NB4 (cell line): ENCODE measurements around the gene TSEN54.

Experiments
- DNase-seq: peaks from one replicate; pipeline ENCODE4 v3.0.0; 2010; ENCODE audit warnings: low read depth
- H3K4me3 ChIP-seq: one replicate; pipeline ENCODE4 v1.5.1; 2011; ENCODE audit warnings: mild to moderate bottlenecking, low read depth, low read length, moderate library complexity
- MYC ChIP-seq: IDR thresholded peaks from 2 replicates; pipeline ENCODE4 v1.6.1; 2011; ENCODE audit warnings: low read depth, low read length
- POLR2A ChIP-seq: IDR thresholded peaks from 2 replicates; pipeline ENCODE4 v1.6.1; 2011; ENCODE audit warnings: mild to moderate bottlenecking; ENCODE audit not compliant: insufficient read length; ENCODE audit errors: extremely low read depth
- TF ChIP-seq, protein P1 (sequence below): IDR thresholded peaks from one replicate; pipeline ENCODE4 v1.5.1; 2012; ENCODE audit warnings: low read depth, low read length
- TF ChIP-seq, protein P2 (sequence below): IDR thresholded peaks from 2 replicates; pipeline ENCODE4 v1.6.1; 2011; ENCODE audit warnings: low read depth, low read length

Gene TSEN54

DNA sequence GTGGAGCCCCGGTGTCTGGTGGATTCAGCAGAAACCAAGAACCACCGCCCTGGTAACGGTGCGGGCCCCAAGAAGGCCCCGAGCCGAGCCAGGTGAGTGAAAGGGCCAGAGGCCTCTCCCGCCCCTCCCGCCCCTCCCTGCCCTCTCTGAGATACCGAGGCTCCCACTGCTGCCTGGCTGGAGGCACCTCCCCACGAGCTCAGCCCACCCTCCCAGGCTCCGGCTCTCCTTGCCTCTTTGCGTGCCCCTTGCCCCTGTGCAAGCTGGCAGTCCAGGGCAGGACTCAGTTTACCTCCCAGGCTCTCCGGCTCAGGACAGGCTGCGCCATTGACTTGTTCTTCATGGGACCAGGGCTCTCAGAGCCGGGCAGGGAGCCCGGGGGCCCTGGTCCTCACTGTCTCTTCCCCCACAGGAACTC is 57.2 kb downstream of the TSEN54 start:
- TF ChIP-seq MYC (no peak), POLR2A (no peak)
- TF ChIP-seq, protein P1, sequence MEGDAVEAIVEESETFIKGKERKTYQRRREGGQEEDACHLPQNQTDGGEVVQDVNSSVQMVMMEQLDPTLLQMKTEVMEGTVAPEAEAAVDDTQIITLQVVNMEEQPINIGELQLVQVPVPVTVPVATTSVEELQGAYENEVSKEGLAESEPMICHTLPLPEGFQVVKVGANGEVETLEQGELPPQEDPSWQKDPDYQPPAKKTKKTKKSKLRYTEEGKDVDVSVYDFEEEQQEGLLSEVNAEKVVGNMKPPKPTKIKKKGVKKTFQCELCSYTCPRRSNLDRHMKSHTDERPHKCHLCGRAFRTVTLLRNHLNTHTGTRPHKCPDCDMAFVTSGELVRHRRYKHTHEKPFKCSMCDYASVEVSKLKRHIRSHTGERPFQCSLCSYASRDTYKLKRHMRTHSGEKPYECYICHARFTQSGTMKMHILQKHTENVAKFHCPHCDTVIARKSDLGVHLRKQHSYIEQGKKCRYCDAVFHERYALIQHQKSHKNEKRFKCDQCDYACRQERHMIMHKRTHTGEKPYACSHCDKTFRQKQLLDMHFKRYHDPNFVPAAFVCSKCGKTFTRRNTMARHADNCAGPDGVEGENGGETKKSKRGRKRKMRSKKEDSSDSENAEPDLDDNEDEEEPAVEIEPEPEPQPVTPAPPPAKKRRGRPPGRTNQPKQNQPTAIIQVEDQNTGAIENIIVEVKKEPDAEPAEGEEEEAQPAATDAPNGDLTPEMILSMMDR: no peak
- TF ChIP-seq, protein P2, sequence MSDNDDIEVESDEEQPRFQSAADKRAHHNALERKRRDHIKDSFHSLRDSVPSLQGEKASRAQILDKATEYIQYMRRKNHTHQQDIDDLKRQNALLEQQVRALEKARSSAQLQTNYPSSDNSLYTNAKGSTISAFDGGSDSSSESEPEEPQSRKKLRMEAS: no peak
- H3K4me3 ChIP-seq: no peak overlapping the region
- DNase-seq: no peak

DNA sequence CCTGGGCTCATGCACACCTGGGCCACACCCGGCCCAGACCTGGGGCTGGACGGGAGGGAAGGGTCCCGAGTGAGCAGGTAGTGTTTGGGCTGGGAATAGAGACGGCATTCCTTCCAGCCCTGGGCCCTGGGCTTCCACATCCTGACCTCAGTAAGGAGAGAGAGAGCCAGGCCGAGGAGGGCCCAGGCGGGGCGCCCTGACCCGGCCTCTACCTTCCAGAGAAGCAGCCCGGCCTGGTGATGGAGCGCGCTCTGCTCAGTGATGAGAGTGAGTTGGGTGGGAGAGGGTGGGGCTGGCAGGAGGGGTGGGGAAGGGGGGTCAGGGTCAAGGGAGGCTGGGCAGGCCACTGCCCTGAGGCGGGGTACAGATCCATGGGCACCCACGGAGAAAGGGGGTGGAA is 57.7 kb downstream of the TSEN54 start:
- H3K4me3 ChIP-seq: no peak overlapping the region
- DNase-seq: no peak
- TF ChIP-seq POLR2A (no peak), MYC (no peak)
- TF ChIP-seq, protein P1: no peak
- TF ChIP-seq, protein P2: no peak
